ENCODE measurements around the gene HERPUD2.

GRCh38 chr7:35728412-35729060 is 33.6 kb upstream of the HERPUD2 start:
- TF ChIP-seq CTCF (IDR thresholded peaks at IDR 0.05; ENCODE audit: low read depth, low read length, poor library complexity, severe bottlenecking), result peak; percentile 4
- no peak for TF ChIP-seq EZH2phosphoT487 (IDR thresholded peaks at IDR 0.05; ENCODE audit: borderline replicate concordance, low read length)
